ENCODE data around the gene REEP5.

- TF ChIP-seq POLR2A (IDR thresholded peaks at IDR 0.05) (no peak), CTCF (IDR thresholded peaks at IDR 0.05) (no peak)
Observed at GRCh38 chr5:112866739-112867138, 55.3 kb downstream of the REEP5 start.

All from thyroid gland (tissue), 4 donors.